Measurements from ENCODE around the gene CYP3A7. TPM values are rescaled to one million over a fixed set of nuclear protein-coding genes. Genes with fewer than 3 reads are reported as not detected.
"Not testable (repeated sequence)": the region's sequence is repeated elsewhere in the genome, so short reads cannot be mapped to it uniquely, and the experiment has no call there.

CYP3A7 gene
- not detected for total RNA-seq

DNA sequence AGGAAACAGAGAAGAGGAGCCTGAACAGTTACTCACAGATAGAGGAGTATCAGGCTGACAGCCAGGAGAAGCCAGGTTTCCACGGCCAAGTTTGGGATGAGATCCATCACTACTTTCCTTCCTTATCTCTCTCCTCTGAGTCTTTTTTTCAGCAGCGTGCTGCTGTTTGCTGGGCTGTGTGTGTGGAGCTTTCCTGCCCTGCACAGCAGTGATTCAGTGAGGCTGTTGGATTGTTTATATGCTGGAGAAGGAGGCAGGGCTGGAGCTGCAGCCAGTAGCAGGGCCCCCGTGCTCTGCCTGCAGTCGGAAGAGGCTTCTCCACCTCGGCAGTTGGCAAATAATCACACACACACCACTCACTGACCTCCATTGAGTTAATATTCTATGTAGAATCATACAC lies at the start of gene CYP3A7:
Gene CYP3A7 (minus strand): TSS at position 210 of the 400 bp plus-strand sequence. CDS start 103 bp downstream, at position 107.
- no peak for DNase-seq (ENCODE audit: low spot score)
- intact Hi-C loops (cut with DNase I) = no loop called here
- ATAC-seq = no peak

DNA sequence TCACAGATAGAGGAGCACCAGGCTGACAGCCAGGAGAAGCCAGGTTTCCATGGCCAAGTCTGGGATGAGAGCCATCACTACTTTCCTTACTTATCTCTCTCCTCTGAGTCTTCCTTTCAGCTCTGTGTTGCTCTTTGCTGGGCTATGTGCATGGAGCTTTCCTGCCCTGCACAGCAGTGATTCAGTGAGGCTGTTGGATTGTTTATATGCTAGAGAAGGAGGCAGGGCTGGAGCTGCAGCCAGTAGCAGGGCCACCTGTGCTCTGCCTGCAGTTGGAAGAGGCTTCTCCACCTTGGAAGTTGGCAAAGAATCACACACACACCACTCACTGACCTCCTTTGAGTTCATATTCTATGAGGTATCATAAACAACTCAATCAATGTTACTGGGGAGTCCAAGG lies 49.0 kb upstream of the CYP3A7 start, which contains the start of gene CYP3A4:
Gene CYP3A4 (minus strand): TSS at position 178 of the 400 bp plus-strand sequence. CDS start 103 bp downstream, at position 75.
- no peak for DNase-seq (ENCODE audit: low spot score)
- no peak for ATAC-seq
- intact Hi-C loops (cut with DNase I) = no loop called here

DNA sequence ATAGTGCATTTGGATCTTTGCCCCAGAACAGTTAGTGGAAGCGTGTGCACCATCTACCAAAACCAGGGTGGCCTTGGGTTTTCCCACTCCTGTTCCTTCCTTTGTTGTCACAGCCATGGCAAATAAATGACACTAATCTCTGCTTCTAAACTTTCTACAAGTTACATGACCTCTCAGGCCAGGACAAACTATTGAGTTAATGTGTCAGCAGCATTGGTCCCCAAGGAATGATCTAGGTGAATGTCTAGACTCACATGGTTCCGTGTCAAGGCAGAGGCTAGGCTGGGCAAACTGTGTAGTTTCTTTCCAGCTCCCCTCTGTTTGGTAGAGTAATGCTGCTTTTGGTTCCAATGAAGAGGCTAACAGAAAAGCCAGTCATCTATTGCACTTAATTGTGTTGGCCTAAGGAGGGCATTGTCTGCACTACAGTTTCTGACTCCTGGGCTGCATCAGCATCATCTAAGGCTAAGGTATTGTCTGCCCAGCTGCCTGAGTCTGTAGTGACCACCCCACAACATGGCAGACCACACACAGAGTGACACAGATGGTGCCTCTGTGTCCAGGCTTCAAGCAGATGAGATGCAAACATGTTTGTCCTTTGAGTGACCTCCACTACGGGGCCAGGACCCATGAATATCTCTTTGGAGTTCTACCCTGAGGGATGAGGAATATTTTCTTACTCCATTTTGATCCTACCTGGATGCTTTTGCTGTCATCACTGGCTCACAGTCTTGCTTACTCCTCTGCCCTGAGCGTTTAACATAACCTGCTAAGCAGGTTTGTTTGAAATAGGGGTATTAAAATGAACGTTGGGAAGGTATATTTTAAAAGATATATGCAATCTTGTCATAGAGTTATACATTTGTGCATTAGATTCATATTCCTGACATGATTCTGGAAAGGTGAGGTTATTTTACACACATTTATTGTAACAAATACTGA lies 47.3 kb upstream of the CYP3A7 start:
- intact Hi-C loops (cut with DNase I) = no loop called here
- DNase-seq (ENCODE audit: low spot score) (no peak), ATAC-seq (no peak)

DNA sequence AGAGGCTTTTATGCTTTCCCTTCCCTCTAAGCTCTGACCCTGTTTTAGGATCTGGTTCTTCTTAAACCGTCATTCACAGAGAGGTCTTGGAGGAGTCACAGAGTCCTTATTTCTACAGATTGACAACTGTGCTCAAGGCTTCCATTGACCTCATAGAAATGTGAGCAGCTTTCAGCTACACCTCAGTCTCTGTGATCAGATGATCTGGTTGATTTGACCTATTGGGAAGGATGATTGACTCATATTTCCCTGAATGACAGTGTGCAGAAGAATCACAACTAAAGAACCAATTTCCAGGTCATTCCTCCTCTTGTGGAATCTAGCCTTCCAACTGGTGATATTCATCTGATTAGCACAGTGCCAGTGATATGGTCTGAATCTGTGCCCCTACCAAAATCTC lies 45.6 kb upstream of the CYP3A7 start:
- no peak for DNase-seq (ENCODE audit: low spot score)
- intact Hi-C loops (cut with DNase I) = no loop called here
- no peak for ATAC-seq

DNA sequence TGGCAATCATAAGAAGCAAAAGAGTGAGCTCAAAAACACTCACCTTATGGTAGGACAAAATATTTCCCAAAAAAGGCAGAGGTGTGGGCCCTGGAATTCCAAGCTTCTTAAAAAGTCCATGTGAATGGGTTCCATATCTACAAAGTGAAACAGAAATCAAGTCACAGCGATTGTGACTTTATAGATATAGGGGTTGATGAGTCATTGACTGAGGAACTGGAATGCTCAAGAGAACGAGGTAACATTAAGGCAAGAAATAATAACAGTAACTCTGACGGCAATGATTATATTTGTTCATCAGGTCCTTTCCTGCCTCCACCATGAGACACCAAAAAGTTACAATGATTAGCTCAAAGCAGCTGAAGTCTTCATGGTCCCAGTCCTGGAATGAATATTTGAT lies 45.0 kb upstream of the CYP3A7 start:
- no peak for DNase-seq (ENCODE audit: low spot score)
- ATAC-seq = no peak
- intact Hi-C loops (cut with DNase I) = loop anchor here (10.0 kb wide), 1 partner anchor 1405 kb away; no protein-coding TSS in a partner anchor

DNA sequence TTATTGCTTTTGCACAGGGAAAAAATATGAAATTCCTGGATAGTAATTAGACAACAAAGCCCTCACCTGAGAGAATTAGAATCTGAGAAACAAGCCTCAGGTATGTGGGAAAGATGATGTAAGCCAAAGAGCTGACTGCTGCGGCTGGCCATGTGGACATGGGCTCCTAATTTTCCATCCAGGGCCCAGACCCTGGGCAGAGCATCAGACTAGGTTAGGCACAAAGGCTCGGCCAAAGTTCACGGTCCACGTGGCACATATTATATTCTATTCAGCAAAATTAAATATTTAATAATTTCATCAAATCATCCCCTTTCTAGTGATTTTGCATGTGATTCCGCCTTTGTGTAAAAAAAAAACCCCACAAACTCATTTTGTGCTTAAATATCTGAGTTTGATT lies 43.9 kb upstream of the CYP3A7 start:
- DNase-seq (ENCODE audit: low spot score) (no peak), ATAC-seq (no peak)
- intact Hi-C loops (cut with DNase I) = loop anchor here (10.0 kb wide), 1 partner anchor 1404 kb away; no protein-coding TSS in a partner anchor

DNA sequence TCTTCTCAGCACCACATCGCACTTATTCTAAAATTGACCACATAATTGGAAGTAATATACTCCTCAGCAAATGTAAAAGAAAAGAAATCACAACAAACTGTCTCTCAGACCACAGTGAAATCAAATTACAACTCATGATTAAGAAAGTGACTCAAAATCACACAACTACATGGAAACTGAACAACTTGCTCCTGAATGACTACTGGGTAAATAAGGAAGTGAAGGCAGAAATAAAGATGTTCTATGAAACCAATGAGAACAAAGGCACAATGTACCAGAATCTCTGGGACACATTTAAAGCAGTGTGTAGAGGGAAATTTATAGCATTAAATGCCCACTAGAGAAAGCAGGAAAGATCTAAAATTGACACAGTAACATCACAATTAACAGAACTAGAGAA lies 38.4 kb upstream of the CYP3A7 start:
- not testable (repeated sequence) for DNase-seq (ENCODE audit: low spot score)
- intact Hi-C loops (cut with DNase I) = loop anchor here (10.0 kb wide), 1 partner anchor 1399 kb away; no protein-coding TSS in a partner anchor

DNA sequence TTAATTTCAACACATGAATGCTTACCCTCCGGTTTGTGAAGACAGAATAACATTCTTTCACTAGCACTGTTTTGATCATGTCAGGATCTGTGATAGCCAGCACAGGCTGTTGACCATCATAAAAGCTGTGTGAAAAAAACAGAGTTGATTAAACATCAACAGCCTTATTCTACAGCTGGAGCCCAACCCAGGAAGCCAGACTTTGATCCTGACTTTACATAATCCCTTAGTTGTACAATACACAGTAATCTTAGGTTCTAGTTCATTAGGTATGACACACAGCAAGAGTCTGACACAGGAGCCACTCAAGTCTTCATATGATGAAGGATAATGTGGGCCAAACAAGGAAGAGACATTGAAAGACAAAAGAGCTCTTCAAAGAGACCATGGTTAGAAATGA lies 37.6 kb upstream of the CYP3A7 start:
- DNase-seq (ENCODE audit: low spot score) = no peak
- intact Hi-C loops (cut with DNase I) = loop anchor here (10.0 kb wide), 1 partner anchor 1398 kb away; no protein-coding TSS in a partner anchor
- no peak for ATAC-seq

More for the DNA sequence above, 38.4 kb upstream of the CYP3A7 start:
- not testable (repeated sequence) for ATAC-seq

DNA sequence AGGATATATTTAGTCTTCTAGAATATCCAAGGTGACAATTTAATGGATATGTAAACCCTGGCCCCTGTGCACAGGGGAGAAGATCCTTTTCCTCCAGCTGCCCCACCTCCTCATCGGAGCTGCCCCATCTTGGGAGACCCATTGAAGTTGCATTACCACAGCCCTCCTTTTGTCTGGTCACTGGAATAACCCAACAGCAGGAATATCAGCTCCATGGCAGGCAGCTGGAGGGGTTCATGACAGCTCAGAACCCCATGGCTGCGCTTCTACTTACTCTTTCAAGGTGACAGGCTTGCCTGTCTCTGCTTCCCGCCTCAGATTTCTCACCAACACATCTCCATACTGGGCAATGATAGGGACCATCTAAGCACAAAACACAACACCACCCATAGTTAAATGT lies 34.5 kb upstream of the CYP3A7 start:
- DNase-seq (ENCODE audit: low spot score); ATAC-seq; intact Hi-C loops (cut with DNase I): not testable (repeated sequence)

DNA sequence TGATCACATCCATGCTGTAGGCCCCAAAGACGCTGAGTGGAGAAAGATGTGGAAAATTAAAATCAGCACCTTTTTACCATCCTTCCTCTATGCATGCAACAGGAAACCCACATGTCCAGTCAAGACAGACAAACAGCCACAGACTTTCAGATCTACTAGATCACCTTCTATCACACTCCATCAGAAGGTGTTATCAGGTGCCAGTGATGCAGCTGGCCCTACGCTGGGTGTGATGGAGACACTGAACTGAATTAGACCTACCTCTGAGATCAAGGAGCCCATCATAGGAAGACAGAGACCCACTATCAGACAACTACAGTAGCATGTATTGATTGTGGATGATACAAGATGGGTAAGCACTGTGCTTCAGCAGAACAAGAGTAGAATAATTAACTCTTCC lies 33.5 kb upstream of the CYP3A7 start:
- intact Hi-C loops (cut with DNase I) = no loop called here
- no peak for DNase-seq (ENCODE audit: low spot score)
- no peak for ATAC-seq

DNA sequence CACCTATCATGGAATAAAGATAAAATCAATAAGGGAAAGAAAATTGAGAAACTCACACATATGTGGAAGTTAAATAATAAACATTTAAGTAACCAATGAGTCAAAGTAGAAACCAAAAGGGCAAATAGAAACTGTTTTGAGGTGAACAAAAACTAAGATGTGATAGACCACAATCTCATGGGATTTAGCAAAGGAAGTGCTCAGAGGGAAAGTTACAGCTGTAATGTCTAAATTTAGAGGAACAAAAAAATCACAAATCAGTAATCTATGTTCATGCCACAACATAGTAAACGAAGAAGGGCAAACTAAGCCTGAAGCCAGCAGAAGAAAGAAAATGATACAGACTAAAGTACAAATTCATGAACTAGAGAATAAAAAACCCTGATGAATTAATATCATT lies 32.7 kb upstream of the CYP3A7 start:
- DNase-seq (ENCODE audit: low spot score) = no peak
- intact Hi-C loops (cut with DNase I) = no loop called here
- ATAC-seq = no peak

DNA sequence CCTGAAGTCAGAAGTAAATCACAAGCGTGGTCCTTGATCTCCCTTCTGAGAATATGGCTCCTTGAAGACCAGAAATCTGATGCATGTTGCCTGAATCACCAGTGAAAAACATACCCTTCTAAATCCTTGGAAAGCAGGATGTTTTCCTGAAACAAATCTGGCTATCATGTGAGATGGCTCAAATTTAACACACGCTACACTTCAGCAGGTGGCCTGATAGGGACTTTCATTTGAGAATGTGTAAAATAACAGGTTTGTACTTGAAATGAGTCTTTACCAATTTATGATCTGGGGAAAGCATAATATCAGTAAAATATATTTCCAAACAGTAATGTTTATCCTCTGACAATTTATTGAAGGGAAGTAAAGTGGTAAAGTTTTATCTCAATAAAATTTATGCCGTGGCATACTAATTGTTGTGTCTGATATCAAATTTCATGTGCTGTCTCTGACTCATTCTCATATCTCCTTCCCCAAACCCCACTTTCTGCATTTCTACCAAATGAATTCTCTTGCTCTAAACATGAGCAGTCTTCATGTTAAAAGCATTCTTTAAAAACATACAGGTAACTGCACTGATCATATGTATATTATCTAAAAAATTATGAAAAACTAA lies 31.6 kb upstream of the CYP3A7 start:
- intact Hi-C loops (cut with DNase I) = no loop called here
- DNase-seq (ENCODE audit: low spot score) (no peak), ATAC-seq (no peak)

DNA sequence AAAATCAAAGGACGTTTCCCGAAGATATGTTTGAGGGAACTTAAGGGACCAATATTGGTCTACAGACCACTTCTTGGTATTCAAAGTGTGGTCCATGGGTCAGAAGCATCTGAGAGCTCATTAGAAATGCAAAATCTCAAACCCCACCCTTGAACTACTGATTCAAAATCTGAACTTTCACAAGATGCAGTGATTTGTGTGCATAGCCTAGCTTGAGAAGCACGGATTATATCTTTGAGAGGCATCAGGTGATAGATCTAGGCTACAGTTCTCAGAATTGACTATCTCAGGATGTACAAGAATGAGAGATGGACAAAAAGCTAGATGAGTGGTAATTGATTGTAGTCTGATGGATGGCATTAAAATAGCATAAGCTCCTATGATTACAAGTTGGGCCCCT lies 29.5 kb upstream of the CYP3A7 start:
- intact Hi-C loops (cut with DNase I) = no loop called here
- ATAC-seq = no peak
- no peak for DNase-seq (ENCODE audit: low spot score)

DNA sequence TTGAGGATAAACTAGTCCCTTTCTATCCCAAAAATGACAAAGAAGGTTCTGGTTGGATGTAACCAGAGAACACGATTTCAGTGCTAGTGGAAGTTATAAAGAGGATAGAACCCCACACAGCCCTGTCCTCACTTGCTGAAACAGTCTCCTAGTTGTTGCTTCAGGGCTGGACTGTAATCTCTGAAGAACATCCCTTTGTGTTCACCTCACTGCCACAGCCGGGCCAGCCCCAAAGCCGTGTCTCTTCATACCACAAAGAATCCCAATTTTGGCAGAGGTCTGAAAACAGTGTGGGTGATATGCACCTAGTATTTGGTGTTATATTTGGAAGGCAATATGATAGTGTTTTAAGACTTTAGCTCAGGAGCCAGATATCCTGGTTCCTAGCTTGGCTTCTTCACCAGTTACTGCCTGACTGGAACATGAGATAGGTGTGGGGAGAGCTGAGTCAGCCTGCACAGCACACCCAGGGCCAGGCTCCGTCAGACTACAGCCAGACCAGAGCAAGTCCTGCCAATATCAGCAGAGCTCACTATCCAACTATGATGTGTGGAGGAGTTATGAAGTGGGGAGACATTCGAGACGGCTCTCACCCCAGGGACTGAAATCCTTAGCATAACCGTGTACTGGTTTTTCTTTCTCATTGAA lies 27.8 kb upstream of the CYP3A7 start:
- intact Hi-C loops (cut with DNase I) = no loop called here
- peak; percentile 98 for ATAC-seq
- DNase-seq (ENCODE audit: low spot score) = peak; percentile 63

DNA sequence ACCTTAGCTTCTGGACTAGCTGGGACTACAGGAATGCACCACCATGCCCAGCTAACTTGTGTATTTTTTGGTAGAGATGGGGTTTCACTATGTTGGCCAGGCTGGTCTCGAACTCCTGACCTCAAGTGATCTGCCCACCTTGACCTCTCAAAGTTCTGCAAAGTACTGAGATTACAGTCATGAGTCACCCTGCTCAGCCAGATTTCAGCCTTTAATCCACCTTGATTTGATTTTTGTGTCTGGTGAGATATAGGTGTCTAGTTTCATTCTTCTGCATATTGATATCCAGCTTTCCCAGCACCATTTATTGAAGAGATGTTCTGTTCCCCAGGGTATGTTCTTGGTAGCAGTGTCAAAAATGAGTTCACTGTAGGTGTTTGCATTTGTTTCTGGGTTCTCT lies 20.1 kb upstream of the CYP3A7 start:
- DNase-seq (ENCODE audit: low spot score) (no peak), ATAC-seq (no peak)
- intact Hi-C loops (cut with DNase I) = no loop called here

DNA sequence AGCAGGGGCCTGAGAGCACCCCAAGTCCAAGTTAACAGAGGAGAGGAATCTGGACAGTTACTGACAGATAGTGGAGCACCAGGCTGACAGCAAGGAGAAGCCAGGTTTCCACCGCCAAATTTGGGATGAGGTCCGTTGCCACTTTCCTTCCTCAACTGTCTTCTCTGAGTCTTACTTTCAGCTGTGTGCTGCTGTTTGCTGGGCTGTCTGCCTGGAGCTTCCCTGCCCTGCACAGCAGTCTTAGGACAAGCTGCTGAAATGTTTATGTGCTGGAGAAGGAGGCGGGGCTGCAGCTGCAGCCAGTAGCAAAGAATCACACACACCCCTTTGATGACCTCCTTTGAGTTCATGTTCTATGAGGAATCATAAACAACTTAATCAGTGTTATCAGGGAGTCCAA lies 17.4 kb upstream of the CYP3A7 start:
- DNase-seq (ENCODE audit: low spot score) (no peak), ATAC-seq (peak; percentile 41)
- intact Hi-C loops (cut with DNase I) = no loop called here

DNA sequence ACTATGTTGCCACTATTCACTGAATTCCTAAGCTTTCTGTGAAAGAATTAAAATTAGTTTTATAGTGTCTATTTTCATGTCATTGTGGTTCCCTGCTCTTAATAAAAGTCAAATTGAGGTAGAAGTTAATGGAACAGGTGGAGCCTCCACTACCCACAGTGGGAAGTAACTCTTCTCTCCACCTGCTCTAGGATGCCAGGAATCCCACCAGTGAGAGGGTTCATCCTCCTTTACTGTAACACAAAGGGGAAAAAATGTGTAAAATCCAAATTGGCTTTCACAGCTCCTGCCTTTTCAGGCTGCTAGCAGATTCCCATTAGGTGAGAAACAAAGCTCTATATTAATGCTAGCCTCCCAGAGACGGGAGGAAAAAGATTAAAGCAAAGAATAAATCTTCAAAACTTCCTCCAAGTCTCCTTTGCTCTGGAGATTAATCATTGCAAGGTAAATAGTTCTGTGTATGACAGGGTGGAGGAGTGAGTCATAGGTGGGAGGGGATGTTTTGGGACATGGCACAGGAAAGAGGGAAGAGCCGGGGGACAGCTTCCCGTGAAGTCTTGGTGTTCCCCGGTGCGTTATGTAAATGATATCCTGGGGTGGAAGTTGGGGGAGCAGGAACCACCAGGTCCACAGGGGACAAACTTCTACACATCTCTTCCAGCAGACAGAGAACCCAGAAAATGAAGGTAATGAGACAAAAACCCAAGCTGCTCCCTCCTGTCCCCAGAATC lies 16.5 kb upstream of the CYP3A7 start:
- intact Hi-C loops (cut with DNase I); DNase-seq (ENCODE audit: low spot score); ATAC-seq: not testable (repeated sequence)

DNA sequence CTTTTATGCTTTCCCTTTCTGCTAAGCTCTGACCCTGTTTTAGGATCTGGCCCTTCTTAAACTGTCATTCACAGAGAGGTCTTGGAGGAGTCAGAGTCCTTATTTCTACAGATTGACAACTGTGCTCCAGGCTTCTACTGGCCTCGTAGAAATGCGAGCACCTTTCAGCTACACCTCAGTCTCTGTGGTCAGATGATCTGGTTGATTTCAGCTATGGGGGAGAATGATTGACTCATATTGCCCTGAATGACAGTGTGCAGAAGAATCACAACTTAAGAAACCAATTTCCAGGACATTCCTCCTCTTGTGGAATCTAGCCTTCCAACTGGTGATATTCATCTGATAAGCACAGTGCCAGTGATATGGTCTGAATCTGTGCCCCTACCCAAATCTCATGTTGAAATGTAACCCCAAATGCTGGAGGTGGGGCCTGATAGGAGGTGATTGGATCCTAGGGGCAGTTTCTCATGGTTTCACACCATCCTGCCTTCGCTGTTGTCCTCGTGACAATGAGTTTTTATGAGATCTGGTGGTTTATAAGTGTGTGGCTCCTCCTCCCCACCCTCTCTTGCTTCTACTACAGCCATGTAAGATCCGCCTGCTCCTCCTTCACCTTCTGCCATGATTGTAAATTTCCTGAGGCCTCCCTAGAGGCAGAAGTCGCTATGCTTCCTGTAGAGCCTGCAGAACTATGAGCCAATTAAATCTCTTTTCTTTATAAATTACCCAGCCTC lies 14.0 kb upstream of the CYP3A7 start:
- intact Hi-C loops (cut with DNase I) = no loop called here
- ATAC-seq (no peak), DNase-seq (ENCODE audit: low spot score) (no peak)
